Measurements from ENCODE around the gene HAPLN1. TPM values are rescaled to one million over a fixed set of nuclear protein-coding genes. Genes with fewer than 3 reads are reported as not detected.

HAPLN1 gene
- total and polyA plus RNA-seq, 2 of the 8 experiments (the other 6 are each of a cell fraction or from before 2014, with no cell fraction given): 0.56 to 2.1 TPM

- TF ChIP-seq BCL11A (IDR thresholded peaks at IDR 0.05; ENCODE audit: low read depth in 2 of 2, low read length in 2 of 2): no peak
Observed at GRCh38 chr5:83726912-83727311, 6.3 kb upstream of the HAPLN1 start (continued).
